OCI-LY1 (cell line): ENCODE data around the gene P3H3.
A peak's percentile ranks its signal among the peaks of the same experiment; 100 is the strongest.

ENCODE experiments used
- H2AFZ ChIP-seq: fragments of 200-600 bp; sonication (generic), shearing (Covaris generic); 2 replicates; pipeline ENCODE4 v1.6.0; 2014; ENCODE audit warnings: antibody characterized with exemption, mild to moderate bottlenecking, low read length
- H3F3A ChIP-seq: fragments of 200-600 bp; sonication (generic), shearing (Covaris generic); 2 replicates; pipeline ENCODE4 v1.6.0; 2014; ENCODE audit warnings: mild to moderate bottlenecking, antibody characterized with exemption, low read length, moderate library complexity; ENCODE audit not compliant: insufficient read depth
- H3K27ac ChIP-seq: fragments of 200-600 bp; sonication (generic); 2 replicates; pipeline ENCODE4 v1.5.1; 2014; ENCODE audit warnings: low read length, mixed run types, mild to moderate bottlenecking, low read depth; ENCODE audit not compliant: poor library complexity, severe bottlenecking
- H3K27me3 ChIP-seq: fragments of 200-600 bp; sonication (generic); 2 replicates; pipeline ENCODE4 v1.6.0; 2014; ENCODE audit warnings: antibody characterized with exemption, mild to moderate bottlenecking, low read length, moderate library complexity; ENCODE audit not compliant: insufficient read depth
- H3K36me3 ChIP-seq: fragments of 200-600 bp; sonication (generic); 2 replicates; pipeline ENCODE4 v1.6.1; 2014; ENCODE audit warnings: mild to moderate bottlenecking, antibody characterized with exemption, low read length, moderate library complexity, mixed read lengths; ENCODE audit not compliant: insufficient read depth
- H3K4me1 ChIP-seq: fragments of 200-600 bp; sonication (generic); 2 replicates; pipeline ENCODE4 v1.5.1; 2014; ENCODE audit warnings: mild to moderate bottlenecking, low read length, moderate library complexity; ENCODE audit not compliant: insufficient read depth, severe bottlenecking
- H3K4me2 ChIP-seq: fragments of 200-600 bp; sonication (generic), shearing (Covaris generic); 2 replicates; pipeline ENCODE4 v1.6.1; 2014; ENCODE audit warnings: low read length
- H3K4me3 ChIP-seq: fragments of 200-600 bp; sonication (generic); 2 replicates; pipeline ENCODE4 v1.5.1; 2014; ENCODE audit warnings: low read length, low read depth, mild to moderate bottlenecking, mixed read lengths; ENCODE audit not compliant: poor library complexity, severe bottlenecking
- H3K79me2 ChIP-seq: fragments of 200-600 bp; shearing (Covaris generic); 2 replicates; pipeline ENCODE4 v1.6.1; 2016; ENCODE audit warnings: mixed run types, low read length, mixed read lengths; ENCODE audit not compliant: insufficient read depth
- H3K9ac ChIP-seq: fragments of 200-600 bp; sonication (generic), shearing (Covaris generic); 2 replicates; pipeline ENCODE4 v1.6.1; 2014; ENCODE audit warnings: mild to moderate bottlenecking, low read length, mixed read lengths
- H3K9me2 ChIP-seq: fragments of 200-600 bp; sonication (generic), shearing (Covaris generic); 2 replicates; pipeline ENCODE4 v1.6.1; 2014; ENCODE audit warnings: low read depth, mild to moderate bottlenecking, low read length, mixed read lengths
- H3K9me3 ChIP-seq: fragments of 200-600 bp; shearing (Covaris generic); 2 replicates; pipeline ENCODE4 v1.6.1; 2014; ENCODE audit warnings: low read length, mixed read lengths
- H4K20me1 ChIP-seq: fragments of 200-600 bp; sonication (generic), shearing (Covaris generic); 2 replicates; pipeline ENCODE4 v1.6.0; 2016; ENCODE audit warnings: mild to moderate bottlenecking, low read length; ENCODE audit not compliant: insufficient read depth
- CTCF ChIP-seq: fragments of 200-600 bp; sonication (generic), shearing (Covaris generic); IDR thresholded peaks from 2 replicates; pipeline ENCODE4 v1.5.1; 2017; ENCODE audit warnings: mild to moderate bottlenecking, antibody characterized with exemption, low read length, moderate library complexity, mixed read lengths
- EZH2 ChIP-seq: fragments of 200-600 bp; sonication (generic), shearing (Covaris generic); IDR thresholded peaks from 2 replicates; pipeline ENCODE4 v1.8.0; 2017; ENCODE audit warnings: borderline replicate concordance, mixed run types, mild to moderate bottlenecking, antibody characterized with exemption, low read length, moderate library complexity, mixed read lengths

The P3H3 gene

GRCh38 chr12:6839482-6840201 is 11.4 kb downstream of the P3H3 start:
- Histone ChIP-seq H4K20me1 (no peaks in the 10 kb centered on the region), H3K9me2 (no peaks in the 10 kb centered on the region), H3K9me3 (no peaks in the 10 kb centered on the region), H3K4me3 (peak overlapping the region; percentile 36), H3K27ac (peak overlapping the region; percentile 94), H3K79me2 (no peaks in the 10 kb centered on the region), H3K27me3 (no peaks in the 10 kb centered on the region; the same call in 1 of the 2 replicates), H3K4me1 (peaks cover 44% of the 10 kb centered on the region), H3K4me2 (peak overlapping the region; percentile 61), H3K36me3 (no peaks in the 10 kb centered on the region), H3K9ac (peak overlapping the region; percentile 58), H3F3A (no peaks in the 10 kb centered on the region), H2AFZ (no peak overlapping the region)
- TF ChIP-seq EZH2 (no peak), CTCF (no peak)

- Histone ChIP-seq H3K4me3 (peak overlapping the region; percentile 36), H3K36me3 (no peaks in the 10 kb centered on the region), H3K4me2 (peak overlapping the region; percentile 61), H3F3A (0 out of 2 replicates have a peak, but pooled peaks cover 3% of the 10 kb centered on the region), H3K4me1 (peaks cover 44% of the 10 kb centered on the region), H3K9ac (peak overlapping the region; percentile 58), H3K9me3 (no peaks in the 10 kb centered on the region), H4K20me1 (no peaks in the 10 kb centered on the region), H2AFZ (no peak overlapping the region), H3K27ac (peak overlapping the region; percentile 94), H3K9me2 (no peaks in the 10 kb centered on the region), H3K27me3 (no peaks in the 10 kb centered on the region; the same call in 1 of the 2 replicates), H3K79me2 (no peaks in the 10 kb centered on the region)
- TF ChIP-seq EZH2 (no peak), CTCF (no peak)
These were observed 12.1 kb downstream of the P3H3 start for GRCh38 chr12:6840330-6840729.

GRCh38 chr12:6840761-6841515 is 12.7 kb downstream of the P3H3 start, which contains the start of gene GNB3:
Gene GNB3, plus strand, starts transcription at chr12:6840925. Its CDS starts 363 bp downstream, at chr12:6841288.
- H3K4me1 ChIP-seq, result peaks cover 41% of the 10 kb centered on the region
- TF ChIP-seq CTCF, result no peak
- no peak for TF ChIP-seq EZH2
- H3K27ac ChIP-seq, result peak within 1 kb of the TSS; percentile 94
- no peaks in the 10 kb centered on the region for H3K9me3 ChIP-seq
- peak within 1 kb of the TSS; percentile 58 for H3K9ac ChIP-seq
- H3F3A ChIP-seq, result 0 out of 2 replicates have a peak, but pooled peaks cover 3% of the 10 kb centered on the region
- H4K20me1 ChIP-seq, result no peaks in the 10 kb centered on the region
- H3K27me3 ChIP-seq, result no peaks in the 10 kb centered on the region; the same call in 1 of the 2 replicates
- H3K79me2 ChIP-seq, result no peaks in the 10 kb centered on the region
- H3K36me3 ChIP-seq, result peaks cover under 1% of the 10 kb centered on the region; the same call in 1 of the 2 replicates
- no peak within 1 kb of the TSS for H2AFZ ChIP-seq
- no peaks in the 10 kb centered on the region for H3K9me2 ChIP-seq
- H3K4me3 ChIP-seq, result peak within 1 kb of the TSS; percentile 36
- peak within 1 kb of the TSS; percentile 61 for H3K4me2 ChIP-seq
